ENCODE measurements around the gene STBD1.

DNA sequence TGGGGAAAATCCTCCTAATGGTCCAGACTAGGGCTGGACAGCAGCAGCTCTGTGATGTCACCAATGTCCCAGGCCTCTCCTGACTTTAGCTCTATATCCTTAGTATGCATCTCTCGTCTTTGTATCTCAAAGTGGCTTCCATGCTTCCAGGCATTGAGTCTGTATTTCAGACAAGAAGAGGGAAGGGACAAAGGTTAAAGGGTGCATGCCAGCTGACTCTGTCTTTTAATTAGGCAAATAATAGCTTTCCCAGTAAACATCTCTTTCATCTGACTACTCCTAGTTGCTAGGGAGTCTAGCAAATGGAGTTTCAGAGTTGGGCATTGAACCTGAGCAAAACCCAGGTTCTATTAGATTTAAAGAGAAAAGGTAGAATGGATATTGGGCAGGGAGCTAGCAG lies 49.6 kb upstream of the STBD1 start:
- TF ChIP-seq, protein P1, sequence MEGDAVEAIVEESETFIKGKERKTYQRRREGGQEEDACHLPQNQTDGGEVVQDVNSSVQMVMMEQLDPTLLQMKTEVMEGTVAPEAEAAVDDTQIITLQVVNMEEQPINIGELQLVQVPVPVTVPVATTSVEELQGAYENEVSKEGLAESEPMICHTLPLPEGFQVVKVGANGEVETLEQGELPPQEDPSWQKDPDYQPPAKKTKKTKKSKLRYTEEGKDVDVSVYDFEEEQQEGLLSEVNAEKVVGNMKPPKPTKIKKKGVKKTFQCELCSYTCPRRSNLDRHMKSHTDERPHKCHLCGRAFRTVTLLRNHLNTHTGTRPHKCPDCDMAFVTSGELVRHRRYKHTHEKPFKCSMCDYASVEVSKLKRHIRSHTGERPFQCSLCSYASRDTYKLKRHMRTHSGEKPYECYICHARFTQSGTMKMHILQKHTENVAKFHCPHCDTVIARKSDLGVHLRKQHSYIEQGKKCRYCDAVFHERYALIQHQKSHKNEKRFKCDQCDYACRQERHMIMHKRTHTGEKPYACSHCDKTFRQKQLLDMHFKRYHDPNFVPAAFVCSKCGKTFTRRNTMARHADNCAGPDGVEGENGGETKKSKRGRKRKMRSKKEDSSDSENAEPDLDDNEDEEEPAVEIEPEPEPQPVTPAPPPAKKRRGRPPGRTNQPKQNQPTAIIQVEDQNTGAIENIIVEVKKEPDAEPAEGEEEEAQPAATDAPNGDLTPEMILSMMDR (conservative IDR thresholded peaks at IDR 0.05; ENCODE audit: low read depth, low read length): no peak
- TF ChIP-seq EZH2 (IDR thresholded peaks at IDR 0.05; ENCODE audit: borderline replicate concordance, low read depth, low read length, poor library complexity, severe bottlenecking): no peak

Measured in A673 (cell line).